GM12872 (cell line): ENCODE results near the gene TMCO1.

Experiments used
- CTCF ChIP-seq: IDR thresholded peaks from 3 replicates; pipeline ENCODE4 v1.5.1; 2011; ENCODE audit warnings: low read depth, mild to moderate bottlenecking, low read length, moderate library complexity; ENCODE audit not compliant: insufficient read depth

The TMCO1 gene

GRCh38 chr1:165755393-165756010 is 13.2 kb downstream of the TMCO1 start:
- TF ChIP-seq CTCF, result no peak

- TF ChIP-seq CTCF, result no peak
Observed at GRCh38 chr1:165753934-165754333, 14.7 kb downstream of the TMCO1 start.

- TF ChIP-seq CTCF, result no peak
Observed at GRCh38 chr1:165748550-165748949, 20.1 kb downstream of the TMCO1 start.

- TF ChIP-seq CTCF, result no peak
Observed at GRCh38 chr1:165747632-165748447, 20.8 kb downstream of the TMCO1 start.

GRCh38 chr1:165742194-165742593 is 26.5 kb downstream of the TMCO1 start:
- no peak for TF ChIP-seq CTCF

- TF ChIP-seq CTCF, result no peak
Observed at GRCh38 chr1:165738794-165739193, 29.9 kb downstream of the TMCO1 start.

GRCh38 chr1:165737196-165737595 is 31.5 kb downstream of the TMCO1 start:
- TF ChIP-seq CTCF, result no peak
